PFSK-1 (cell line): Measurements from ENCODE around the gene CCT6A.

Source experiments
- POLR2AphosphoS5 ChIP-seq: IDR thresholded peaks from 2 replicates; pipeline ENCODE4 v1.6.1; 2012; ENCODE audit warnings: low read depth, mild to moderate bottlenecking, control low read depth, low read length, moderate library complexity
- SIN3A ChIP-seq: IDR thresholded peaks from 2 replicates; pipeline ENCODE4 v1.6.1; 2012; ENCODE audit warnings: mild to moderate bottlenecking, low read length, moderate library complexity, borderline replicate concordance; ENCODE audit not compliant: insufficient read depth
- TAF1 ChIP-seq: IDR thresholded peaks from 2 replicates; pipeline ENCODE4 v1.6.1; 2012; ENCODE audit warnings: low read length, control low read depth, borderline replicate concordance; ENCODE audit not compliant: insufficient read depth
- TF ChIP-seq, protein P1 (sequence below), 2 experiments: IDR thresholded peaks; 2 replicates each; pipeline versions ENCODE4 v1.6.1 to v1.8.0; 2011 to 2012; ENCODE audit warnings: low read depth in 2 of 2, low read length in 2 of 2, control low read depth in 1 of 2, inconsistent platforms in 1 of 2, mild to moderate bottlenecking in 1 of 2, moderate library complexity in 1 of 2; ENCODE audit not compliant: insufficient read depth in 1 of 2

DNA sequence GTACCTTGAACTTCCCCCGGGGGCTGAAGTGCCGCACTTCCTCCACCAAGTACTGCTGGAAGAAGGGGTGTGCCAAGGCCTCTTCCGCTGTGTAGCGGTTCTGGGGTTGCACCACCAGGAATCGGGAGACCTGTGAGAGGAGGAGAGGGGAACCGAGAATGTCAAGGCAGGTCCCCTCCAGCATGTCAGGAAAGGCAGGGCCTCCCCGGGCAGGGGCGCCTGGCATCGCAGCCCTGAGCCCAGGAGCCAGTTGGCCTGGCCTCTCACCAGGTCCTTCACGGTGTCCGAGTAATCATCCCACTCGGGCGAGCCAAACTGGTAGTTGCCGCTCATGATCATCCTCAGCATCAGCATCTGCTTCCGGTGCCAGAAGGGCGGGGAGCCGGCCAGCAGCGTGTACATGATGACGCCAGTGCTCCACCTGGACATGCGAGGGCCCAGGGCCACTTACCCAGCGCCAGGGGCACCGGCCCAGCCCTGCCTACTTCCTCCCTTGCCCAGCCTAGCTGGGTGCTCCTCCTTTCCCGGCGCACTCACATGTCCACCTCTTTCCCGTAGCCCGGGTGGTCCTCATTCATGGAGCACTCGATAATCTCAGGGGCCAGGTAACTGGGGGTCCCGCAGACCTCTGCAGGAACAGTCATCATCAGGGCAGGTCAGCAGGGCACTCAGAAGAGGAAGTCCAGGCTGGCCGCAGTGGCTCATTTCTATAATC is 30.2 kb downstream of the CCT6A start:
- TF ChIP-seq, protein P1, sequence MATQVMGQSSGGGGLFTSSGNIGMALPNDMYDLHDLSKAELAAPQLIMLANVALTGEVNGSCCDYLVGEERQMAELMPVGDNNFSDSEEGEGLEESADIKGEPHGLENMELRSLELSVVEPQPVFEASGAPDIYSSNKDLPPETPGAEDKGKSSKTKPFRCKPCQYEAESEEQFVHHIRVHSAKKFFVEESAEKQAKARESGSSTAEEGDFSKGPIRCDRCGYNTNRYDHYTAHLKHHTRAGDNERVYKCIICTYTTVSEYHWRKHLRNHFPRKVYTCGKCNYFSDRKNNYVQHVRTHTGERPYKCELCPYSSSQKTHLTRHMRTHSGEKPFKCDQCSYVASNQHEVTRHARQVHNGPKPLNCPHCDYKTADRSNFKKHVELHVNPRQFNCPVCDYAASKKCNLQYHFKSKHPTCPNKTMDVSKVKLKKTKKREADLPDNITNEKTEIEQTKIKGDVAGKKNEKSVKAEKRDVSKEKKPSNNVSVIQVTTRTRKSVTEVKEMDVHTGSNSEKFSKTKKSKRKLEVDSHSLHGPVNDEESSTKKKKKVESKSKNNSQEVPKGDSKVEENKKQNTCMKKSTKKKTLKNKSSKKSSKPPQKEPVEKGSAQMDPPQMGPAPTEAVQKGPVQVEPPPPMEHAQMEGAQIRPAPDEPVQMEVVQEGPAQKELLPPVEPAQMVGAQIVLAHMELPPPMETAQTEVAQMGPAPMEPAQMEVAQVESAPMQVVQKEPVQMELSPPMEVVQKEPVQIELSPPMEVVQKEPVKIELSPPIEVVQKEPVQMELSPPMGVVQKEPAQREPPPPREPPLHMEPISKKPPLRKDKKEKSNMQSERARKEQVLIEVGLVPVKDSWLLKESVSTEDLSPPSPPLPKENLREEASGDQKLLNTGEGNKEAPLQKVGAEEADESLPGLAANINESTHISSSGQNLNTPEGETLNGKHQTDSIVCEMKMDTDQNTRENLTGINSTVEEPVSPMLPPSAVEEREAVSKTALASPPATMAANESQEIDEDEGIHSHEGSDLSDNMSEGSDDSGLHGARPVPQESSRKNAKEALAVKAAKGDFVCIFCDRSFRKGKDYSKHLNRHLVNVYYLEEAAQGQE (IDR thresholded peaks at IDR 0.05; ENCODE audit: insufficient read depth in 1 of 2, low read depth in 2 of 2, low read length in 2 of 2) = no peak
- no peak for TF ChIP-seq TAF1
- no peak for TF ChIP-seq SIN3A
- no peak for TF ChIP-seq POLR2AphosphoS5
